IMR-90 (cell line): ENCODE data around the gene NDUFB4. TPM values are rescaled to one million over a fixed set of nuclear protein-coding genes. Genes with fewer than 3 reads are reported as not detected.

ENCODE experiments used
- ATAC-seq: fragments of 200-7000 bp; cut with Tn5 transposase; 2 replicates; pipeline ENCODE4 v1.9.1; 2020; ENCODE audit warnings: low read depth, mild to moderate bottlenecking, moderate library complexity
- BruUV-seq: library from RNA; stranded (reverse); fragments of 400-500 nt; replicated peaks from 2 replicates; lab custom pipeline; 2021; lab: Mats Ljungman, UMichigan
- CTCF ChIA-PET: fragments of 300-600 bp; formaldehyde crosslinking; extraction: SDS; loops from one replicate; lab custom pipeline; 2021; ENCODE audit warnings: antibody characterized with exemption; lab: Yijun Ruan, JAX
- POLR2A ChIA-PET: fragments of 300-600 bp; sonication (Branson Sonifier 250); formaldehyde crosslinking; loops from one replicate; lab custom pipeline; 2022; ENCODE audit warnings: antibody characterized with exemption; ENCODE audit not compliant: unreplicated experiment; lab: Charles Lee
- DNase-seq: peaks from one replicate; pipeline ENCODE4 v3.0.0; 2013
- H2AFZ ChIP-seq: replicated peaks from 2 replicates; pipeline ENCODE3; 2013; ENCODE audit warnings: low read length, mild to moderate bottlenecking; ENCODE audit not compliant: poor library complexity
- H2AK5ac ChIP-seq: 2 replicates; pipeline ENCODE4 v1.6.1; 2013; ENCODE audit warnings: low read depth, low read length, inconsistent platforms
- H2AK9ac ChIP-seq: replicated peaks from 2 replicates; pipeline ENCODE3; 2013; ENCODE audit warnings: mild to moderate bottlenecking, low read depth, low read length, moderate library complexity; ENCODE audit not compliant: poor library complexity
- H2BK120ac ChIP-seq: 2 replicates; pipeline ENCODE4 v1.6.1; 2013; ENCODE audit warnings: low read depth, low read length, inconsistent platforms
- H2BK15ac ChIP-seq: 3 replicates; pipeline ENCODE4 v1.6.1; 2013; ENCODE audit warnings: low read depth, low read length, inconsistent platforms
- H2BK20ac ChIP-seq: 2 replicates; pipeline ENCODE4 v1.6.1; 2013; ENCODE audit warnings: low read depth, mild to moderate bottlenecking, inconsistent platforms, low read length, moderate library complexity
- H2BK5ac ChIP-seq: 2 replicates; pipeline ENCODE4 v1.6.1; 2013; ENCODE audit warnings: mild to moderate bottlenecking, low read depth, low read length, inconsistent platforms; ENCODE audit not compliant: poor library complexity, severe bottlenecking
- H3K14ac ChIP-seq: replicated peaks from 2 replicates; pipeline ENCODE4 v1.6.1; 2013; ENCODE audit warnings: low read depth, low read length, inconsistent platforms
- H3K18ac ChIP-seq: 2 replicates; pipeline ENCODE4 v1.6.1; 2013; ENCODE audit warnings: low read depth, low read length, control low read depth
- H3K23ac ChIP-seq: 2 replicates; pipeline ENCODE4 v1.6.1; 2013; ENCODE audit warnings: low read depth, low read length, inconsistent platforms
- H3K27ac ChIP-seq: 2 replicates; pipeline ENCODE4 v1.5.1; 2013; ENCODE audit warnings: mild to moderate bottlenecking, control low read depth, low read length; ENCODE audit not compliant: insufficient read depth
- H3K27me3 ChIP-seq: 2 replicates; pipeline ENCODE4 v1.6.1; 2013; ENCODE audit warnings: low read length; ENCODE audit not compliant: control insufficient read depth, insufficient read depth
- H3K36me3 ChIP-seq: 2 replicates; pipeline ENCODE4 v1.6.1; 2013; ENCODE audit warnings: low read length, mixed read lengths; ENCODE audit not compliant: control insufficient read depth, insufficient read depth
- H3K4ac ChIP-seq: 2 replicates; pipeline ENCODE4 v1.6.1; 2013; ENCODE audit warnings: low read depth, low read length, inconsistent platforms
- H3K4me1 ChIP-seq: 2 replicates; pipeline ENCODE4 v1.6.1; 2013; ENCODE audit warnings: low read length, mixed read lengths; ENCODE audit not compliant: control insufficient read depth, insufficient read depth
- H3K4me2 ChIP-seq: 2 replicates; pipeline ENCODE4 v1.6.1; 2013; ENCODE audit warnings: low read depth, mild to moderate bottlenecking, control low read depth, low read length, moderate library complexity
- H3K4me3 ChIP-seq: 2 replicates; pipeline ENCODE4 v1.5.1; 2013; ENCODE audit warnings: low read depth, mild to moderate bottlenecking, control low read depth, low read length, moderate library complexity; ENCODE audit not compliant: insufficient read depth
- H3K56ac ChIP-seq: 2 replicates; pipeline ENCODE4 v1.6.1; 2013; ENCODE audit warnings: low read length, inconsistent platforms; ENCODE audit not compliant: insufficient read depth; ENCODE audit errors: extremely low read depth
- H3K79me1 ChIP-seq, 2 experiments: 2 replicates each; pipeline ENCODE4 v1.6.1; 2013; ENCODE audit warnings: low read length in 2 of 2, inconsistent platforms in 1 of 2, low read depth in 1 of 2
- H3K9ac ChIP-seq: 2 replicates; pipeline ENCODE4 v1.6.1; 2013; ENCODE audit warnings: low read depth, low read length, control low read depth
- H3K9me1 ChIP-seq: 2 replicates; pipeline ENCODE4 v1.6.1; 2013; ENCODE audit warnings: low read length, inconsistent platforms; ENCODE audit not compliant: insufficient read depth
- H3K9me3 ChIP-seq: 2 replicates; pipeline ENCODE4 v1.6.1; 2013; ENCODE audit warnings: low read length; ENCODE audit not compliant: control insufficient read depth, insufficient read depth
- H4K20me1 ChIP-seq: 2 replicates; pipeline ENCODE4 v1.6.1; 2013; ENCODE audit warnings: low read length, inconsistent platforms; ENCODE audit not compliant: insufficient read depth
- H4K5ac ChIP-seq: 2 replicates; pipeline ENCODE4 v1.6.1; 2013; ENCODE audit warnings: mild to moderate bottlenecking, low read depth, low read length, control low read depth
- H4K8ac ChIP-seq, 2 experiments: 2 replicates each; pipeline ENCODE4 v1.6.1; 2013; ENCODE audit warnings: low read depth in 2 of 2, low read length in 2 of 2, control low read depth in 1 of 2, inconsistent platforms in 1 of 2
- H4K91ac ChIP-seq: 2 replicates; pipeline ENCODE4 v1.6.1; 2013; ENCODE audit warnings: low read depth, low read length, inconsistent platforms; ENCODE audit not compliant: insufficient read depth
- MAZ ChIP-seq: IDR thresholded peaks from 2 replicates; pipeline ENCODE4 v1.6.1; 2012; ENCODE audit warnings: low read depth, mild to moderate bottlenecking, low read length, improper control_type of control experiment, moderate library complexity, borderline replicate concordance
- RAD21 ChIP-seq: IDR thresholded peaks from 2 replicates; pipeline ENCODE4 v1.6.1; 2012; ENCODE audit warnings: low read length, improper control_type of control experiment
- RCOR1 ChIP-seq: IDR thresholded peaks from 2 replicates; pipeline ENCODE4 v1.6.1; 2012; ENCODE audit warnings: mild to moderate bottlenecking, low read length, improper control_type of control experiment; ENCODE audit not compliant: insufficient replicate concordance
- RFX5 ChIP-seq: IDR thresholded peaks from 2 replicates; pipeline ENCODE4 v1.8.0; 2012; ENCODE audit warnings: low read depth, mild to moderate bottlenecking, low read length, moderate library complexity
- dilution Hi-C: fragments of 300-500 bp; cut with HindIII; formaldehyde crosslinking; loops from one replicate; pipeline ENCODE4 v1.14.3; 2018; ENCODE audit warnings: low sequenced_read_pairs; ENCODE audit not compliant: unreplicated experiment
- in situ Hi-C: fragments of 300-500 bp; cut with MboI; formaldehyde crosslinking; loops from 3 replicates; pipeline ENCODE4 v1.14.3; 2019; ENCODE audit warnings: low sequenced_read_pairs, inconsistent platforms, mixed read lengths
- intact Hi-C: fragments of 100-400 bp; cut with micrococcal nuclease; formaldehyde crosslinking; loops from 2 replicates; pipeline ENCODE4 v1.10.0; 2022
- polyA plus RNA-seq, 3 experiments: library from polyadenylated mRNA; depleted of rRNA; stranded (reverse); fragments of >200 nt; gene quantifications; 2 replicates each; pipeline ENCODE4 v1.2.3, GENCODE V29; 2012; ENCODE audit warnings: low replicate concordance in 1 of 3
- total RNA-seq: library from RNA; depleted of rRNA; stranded (reverse); fragments of >200 nt; gene quantifications from 2 replicates; pipeline ENCODE4 v1.2.3, GENCODE V29; 2012

The NDUFB4 gene
- total and polyA plus RNA-seq, 2 of the 4 experiments (the other 2 are of a cell fraction), result 53.9 to 278 TPM

DNA sequence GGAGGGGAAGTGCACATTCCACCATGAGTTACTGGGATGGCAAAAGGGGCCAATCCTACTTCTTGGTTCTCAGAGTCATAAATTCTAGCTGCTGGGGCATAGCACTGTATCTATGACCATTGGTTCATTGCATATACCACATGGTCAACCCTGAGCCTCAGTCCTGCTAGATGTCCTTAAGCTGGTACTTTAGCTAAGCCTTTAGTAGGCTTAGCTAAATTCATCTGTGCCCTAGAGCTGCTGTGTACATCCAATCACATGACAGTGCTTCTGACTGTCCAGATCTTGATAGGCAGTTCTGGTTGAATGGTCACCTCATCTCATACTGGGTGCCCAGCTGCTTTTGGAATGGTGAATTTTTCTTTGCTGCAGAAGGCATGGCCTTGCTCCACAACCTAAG lies 8.2 kb downstream of the NDUFB4 start:
- no peaks in the 10 kb centered on the region for H3K9me3 ChIP-seq
- DNase-seq, result no peak
- H3K4me2 ChIP-seq, result no peak overlapping the region
- in situ Hi-C loops (no loop called here), intact Hi-C loops (no loop called here), dilution Hi-C loops (no loop called here)
- ChIA-PET CTCF (interaction anchor here (1.1 kb wide), 1 partner anchor 12 kb away, joined by 3 read pairs; no protein-coding TSS in a partner anchor), POLR2A (no interaction called here)
- H3K56ac ChIP-seq, result no peak overlapping the region
- no peak overlapping the region for H2BK5ac ChIP-seq
- no TSS peak for BruUV-seq
- peaks cover 3% of the 10 kb centered on the region; the same call in 1 of the 2 replicates for H3K9me1 ChIP-seq
- no peak overlapping the region for H3K18ac ChIP-seq
- H2AFZ ChIP-seq, result no peak overlapping the region
- H4K5ac ChIP-seq, result no peak overlapping the region
- no peak overlapping the region for H3K14ac ChIP-seq
- no peak overlapping the region for H2BK120ac ChIP-seq
- H4K20me1 ChIP-seq, result peaks cover 3% of the 10 kb centered on the region; the same call in 1 of the 2 replicates
- no peak overlapping the region for H3K27ac ChIP-seq
- H3K4me3 ChIP-seq, result no peak overlapping the region
- H3K23ac ChIP-seq, result no peak overlapping the region
- H3K4ac ChIP-seq, result no peak overlapping the region
- H3K9ac ChIP-seq, result no peak overlapping the region
- H4K91ac ChIP-seq, result no peak overlapping the region
- H4K8ac ChIP-seq, result no peak overlapping the region
- peaks cover 9% of the 10 kb centered on the region for H3K36me3 ChIP-seq
- no peaks in the 10 kb centered on the region for H3K27me3 ChIP-seq
- TF ChIP-seq RAD21 (no peak), RCOR1 (no peak), RFX5 (no peak), MAZ (no peak)
- H2BK20ac ChIP-seq, result no peak overlapping the region
- no peak overlapping the region for H2BK15ac ChIP-seq
- H3K79me1 ChIP-seq, result peaks cover 2% of the 10 kb centered on the region in 2 experiments; a peak in 3 of 4 replicates
- no peak overlapping the region for H2AK9ac ChIP-seq
- H2AK5ac ChIP-seq, result no peak overlapping the region
- no peak for ATAC-seq
- H3K4me1 ChIP-seq, result no peaks in the 10 kb centered on the region
